Amniotic stem cell (primary cell): Measurements from ENCODE around the gene MTTP.

ENCODE experiments used
- DNase-seq: peaks from one replicate; lab custom pipeline; 2025; lab: John Stamatoyannopoulos, UW

MTTP gene

DNA sequence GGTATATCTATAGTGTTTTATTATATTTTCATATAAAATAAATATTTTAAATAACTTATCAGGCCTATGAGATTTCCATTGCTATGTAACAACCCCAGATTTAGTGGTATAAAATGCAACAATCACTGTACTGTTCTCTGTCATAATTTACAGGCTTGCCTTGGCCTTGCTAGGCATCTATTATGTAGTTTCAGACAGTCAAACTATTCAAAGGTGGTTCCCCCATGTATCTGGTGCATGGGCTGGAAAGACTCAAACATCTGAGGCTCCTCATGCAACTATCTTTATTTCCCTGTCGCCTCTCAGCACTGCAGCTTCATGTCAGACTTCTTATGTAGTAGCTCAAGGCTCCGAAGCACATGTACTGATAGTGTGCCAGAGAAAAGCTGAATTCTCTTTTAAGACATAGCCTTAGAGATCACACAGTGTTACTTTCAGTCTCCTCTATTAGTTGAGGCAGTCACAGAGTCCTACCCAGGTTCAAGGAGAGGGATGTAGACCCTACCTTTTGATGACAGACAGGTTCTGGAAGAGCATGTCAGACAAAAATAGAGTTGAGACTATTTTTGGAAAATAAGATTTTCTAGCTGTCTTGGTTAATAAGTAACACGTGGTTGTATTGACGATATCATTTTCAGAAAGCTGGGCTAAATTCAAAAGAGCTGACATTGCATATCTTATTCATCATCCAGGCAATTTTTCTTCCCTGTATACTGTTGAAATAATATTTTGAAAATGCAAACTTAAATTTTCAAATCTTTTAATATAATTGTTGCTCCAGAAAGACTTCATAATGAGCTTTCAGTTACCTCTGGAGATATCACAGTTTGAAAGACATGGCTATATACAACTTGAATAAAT is 19.4 kb downstream of the MTTP start:
- no peak for DNase-seq

DNA sequence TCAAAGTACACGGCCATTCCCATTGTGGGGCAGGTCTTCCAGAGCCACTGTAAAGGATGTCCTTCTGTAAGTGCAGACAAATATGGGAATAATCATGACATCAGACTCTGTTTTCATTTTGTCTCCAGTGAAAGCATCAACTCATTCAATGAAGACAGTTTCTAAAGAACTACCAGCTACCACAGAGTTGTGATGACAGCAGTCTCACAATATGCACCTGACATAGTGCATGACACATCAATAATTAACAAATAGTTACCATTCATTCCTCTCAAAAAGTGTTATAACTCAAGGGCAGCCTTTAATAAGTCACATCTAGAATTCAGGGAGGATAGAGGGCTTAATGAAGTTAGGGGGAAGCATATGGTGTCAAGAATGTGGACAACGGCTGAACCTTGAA is 20.2 kb downstream of the MTTP start:
- no peak for DNase-seq

DNA sequence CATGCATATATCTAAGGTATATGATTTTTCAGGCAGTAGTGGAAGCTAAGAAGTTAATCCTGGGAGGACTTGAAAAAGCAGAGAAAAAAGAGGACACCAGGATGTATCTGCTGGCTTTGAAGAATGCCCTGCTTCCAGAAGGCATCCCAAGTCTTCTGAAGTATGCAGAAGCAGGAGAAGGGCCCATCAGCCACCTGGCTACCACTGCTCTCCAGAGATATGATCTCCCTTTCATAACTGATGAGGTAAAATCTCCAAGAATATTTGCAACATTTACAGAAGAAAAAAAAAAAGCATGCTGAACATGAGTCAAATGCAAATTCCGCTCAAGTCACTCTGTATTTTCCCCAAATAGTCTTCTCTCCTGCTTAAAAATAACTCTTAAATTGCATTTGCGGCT is 32.1 kb downstream of the MTTP start:
- DNase-seq = no peak

DNA sequence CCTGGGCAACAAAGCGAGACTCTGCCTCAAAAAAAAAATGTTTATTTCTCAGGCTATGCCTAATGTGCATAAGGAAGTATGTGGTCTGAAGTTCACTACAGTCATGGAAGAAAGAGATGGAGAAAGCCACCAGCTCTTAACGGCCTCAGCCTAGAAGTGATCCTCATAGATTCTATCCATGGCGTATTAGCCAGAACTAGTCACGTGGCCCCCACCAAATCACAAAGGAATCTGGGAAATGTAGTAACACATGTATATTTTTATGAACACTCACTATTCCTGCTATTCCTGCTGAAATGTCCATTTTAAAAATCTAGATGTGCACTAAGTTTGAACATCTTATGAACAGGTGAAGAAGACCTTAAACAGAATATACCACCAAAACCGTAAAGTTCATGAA is 33.8 kb downstream of the MTTP start:
- no peak for DNase-seq

DNA sequence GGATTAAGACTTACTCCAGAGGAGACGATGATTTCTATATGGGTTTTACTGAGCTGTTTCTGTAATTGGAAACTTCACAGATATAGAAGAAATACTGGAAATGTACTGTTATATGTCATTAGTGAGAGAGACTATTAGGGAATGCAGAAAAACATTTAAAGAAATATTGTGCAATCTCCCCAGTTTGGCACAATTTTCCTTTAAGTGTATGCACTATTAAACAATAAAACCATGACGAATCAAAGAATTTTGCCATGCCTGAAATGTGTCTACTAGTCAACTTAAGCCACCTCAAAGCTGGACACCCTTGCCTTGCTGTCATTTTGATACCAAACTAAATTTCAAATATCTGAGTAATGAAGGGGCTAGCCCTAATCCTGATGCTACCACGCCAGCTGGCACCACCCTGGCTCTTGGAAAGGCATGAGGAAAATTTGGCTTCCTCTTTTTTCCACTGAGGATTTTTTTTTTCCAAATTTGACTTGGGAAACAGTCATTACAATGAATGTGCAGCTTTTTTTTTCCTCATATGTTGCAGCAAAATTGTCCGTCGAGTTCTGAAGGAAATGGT is 36.1 kb downstream of the MTTP start:
- DNase-seq = no peak

DNA sequence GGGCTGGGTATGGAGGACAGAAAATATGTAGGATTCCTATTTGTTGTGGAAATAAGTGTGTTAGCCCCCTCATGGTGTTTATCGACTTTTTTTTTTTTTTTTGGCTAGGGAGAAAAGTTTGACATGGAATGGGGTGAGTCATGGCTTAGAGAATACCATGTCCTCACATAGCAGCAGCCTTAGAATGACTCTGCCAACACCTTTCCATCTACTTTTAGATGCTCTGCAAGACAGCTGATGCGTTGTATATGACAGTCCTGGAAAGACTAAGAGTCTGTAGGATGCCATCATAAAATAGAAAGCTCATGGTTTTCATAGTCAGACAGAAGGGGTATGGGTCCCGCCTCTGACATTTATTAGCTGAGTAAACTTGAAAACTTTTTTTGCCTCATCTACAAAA is 37.7 kb downstream of the MTTP start:
- no peak for DNase-seq

DNA sequence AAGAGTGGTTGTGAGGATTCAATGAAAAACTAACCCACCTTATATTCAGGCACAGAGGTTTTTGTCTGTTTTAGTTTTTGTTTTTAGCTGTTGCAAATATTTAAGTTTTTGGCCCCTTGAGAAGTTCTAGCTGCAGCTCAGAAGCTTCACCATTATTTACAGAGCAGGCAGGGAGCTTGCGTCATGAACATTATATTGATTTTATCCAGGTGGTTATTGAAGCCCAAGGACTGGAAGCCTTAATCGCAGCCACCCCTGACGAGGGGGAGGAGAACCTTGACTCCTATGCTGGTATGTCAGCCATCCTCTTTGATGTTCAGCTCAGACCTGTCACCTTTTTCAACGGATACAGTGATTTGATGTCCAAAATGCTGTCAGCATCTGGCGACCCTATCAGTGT is 38.1 kb downstream of the MTTP start:
- no peak for DNase-seq

DNA sequence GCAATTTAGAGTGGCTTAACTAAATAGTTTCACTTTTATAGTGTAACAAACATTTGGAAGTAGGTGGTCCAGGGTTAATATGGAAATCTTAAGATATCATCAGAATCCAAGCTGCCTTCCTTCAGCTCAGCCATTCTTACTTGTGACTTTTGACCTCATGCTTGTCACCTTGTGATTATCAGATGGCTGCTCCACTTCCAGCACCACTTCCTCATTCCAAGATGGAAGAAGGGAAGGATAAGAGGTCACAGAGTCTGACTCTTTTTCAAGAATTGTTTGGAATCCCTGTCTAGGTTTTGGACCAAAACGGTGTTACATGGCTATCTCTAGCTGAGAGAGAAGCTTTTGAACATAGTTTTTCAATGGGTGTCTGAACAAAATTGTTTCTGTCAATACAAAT is 39.9 kb downstream of the MTTP start:
- DNase-seq = no peak

DNA sequence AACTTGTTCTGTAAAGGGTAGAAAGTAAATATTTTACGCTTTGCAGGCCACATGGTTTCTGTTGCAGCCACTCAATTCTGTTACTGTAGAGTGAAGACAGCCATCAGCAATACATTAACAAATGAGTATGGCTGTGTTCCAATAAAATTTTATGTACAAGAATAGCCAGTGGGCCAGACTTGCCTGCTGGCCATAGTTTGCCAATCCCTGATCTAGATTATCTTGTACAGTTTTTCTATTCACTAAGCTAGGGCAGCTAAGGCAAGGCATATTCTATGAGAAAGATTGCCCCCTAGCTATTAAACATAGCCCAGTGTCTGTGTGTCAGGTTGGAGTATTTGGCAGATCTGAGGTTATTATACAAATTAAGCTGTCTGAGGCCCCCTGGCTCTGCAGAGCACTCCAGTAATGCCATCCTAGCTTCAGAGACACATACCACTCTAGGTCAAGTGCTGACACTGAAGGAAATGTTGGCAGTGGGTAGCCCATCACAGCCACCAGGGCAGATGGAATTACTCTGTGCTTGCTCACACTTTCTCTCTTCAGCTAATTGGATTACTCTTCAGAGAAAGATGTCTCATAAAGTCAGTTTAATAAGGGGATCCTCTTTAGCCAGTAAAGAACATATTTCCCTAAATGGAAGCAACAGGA is 40.7 kb downstream of the MTTP start:
- DNase-seq = no peak

DNA sequence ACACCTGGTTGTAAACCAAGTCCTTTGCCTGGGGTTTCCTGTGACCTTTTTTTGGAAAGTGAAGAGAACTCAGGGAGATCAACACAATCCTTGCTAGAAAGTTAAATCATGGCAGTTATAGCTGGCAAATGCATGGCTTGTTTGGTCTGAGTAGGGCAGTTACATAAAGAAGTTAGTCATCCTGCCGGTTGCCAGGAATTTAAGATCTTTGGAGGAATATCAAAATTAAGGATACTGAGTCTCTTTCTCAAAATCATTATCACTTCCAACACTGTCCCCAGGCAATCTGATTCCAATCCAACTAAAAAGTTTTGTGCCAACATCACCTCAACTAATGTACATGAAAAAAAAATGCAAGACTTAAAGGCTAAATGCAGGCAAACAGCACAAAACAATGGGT is 42.8 kb downstream of the MTTP start:
- DNase-seq = no peak

DNA sequence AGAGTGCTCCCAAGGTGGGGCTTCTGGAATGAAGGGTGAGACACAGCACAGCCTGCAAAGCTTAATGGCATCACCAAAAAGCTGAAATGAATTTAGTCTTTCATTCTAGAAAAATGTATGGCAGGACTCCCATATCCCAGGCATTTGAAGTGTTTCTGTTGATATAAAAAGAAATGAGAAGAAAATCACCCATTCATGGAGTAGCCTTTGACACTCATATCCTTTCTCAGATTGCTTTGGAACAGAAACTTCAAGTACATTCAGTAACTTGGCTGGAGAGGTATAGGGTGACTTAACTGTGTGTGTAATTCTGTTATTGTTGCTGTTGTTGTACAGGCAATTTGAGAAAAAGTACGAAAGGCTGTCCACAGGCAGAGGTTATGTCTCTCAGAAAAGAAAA is 47.7 kb downstream of the MTTP start:
- DNase-seq = no peak

DNA sequence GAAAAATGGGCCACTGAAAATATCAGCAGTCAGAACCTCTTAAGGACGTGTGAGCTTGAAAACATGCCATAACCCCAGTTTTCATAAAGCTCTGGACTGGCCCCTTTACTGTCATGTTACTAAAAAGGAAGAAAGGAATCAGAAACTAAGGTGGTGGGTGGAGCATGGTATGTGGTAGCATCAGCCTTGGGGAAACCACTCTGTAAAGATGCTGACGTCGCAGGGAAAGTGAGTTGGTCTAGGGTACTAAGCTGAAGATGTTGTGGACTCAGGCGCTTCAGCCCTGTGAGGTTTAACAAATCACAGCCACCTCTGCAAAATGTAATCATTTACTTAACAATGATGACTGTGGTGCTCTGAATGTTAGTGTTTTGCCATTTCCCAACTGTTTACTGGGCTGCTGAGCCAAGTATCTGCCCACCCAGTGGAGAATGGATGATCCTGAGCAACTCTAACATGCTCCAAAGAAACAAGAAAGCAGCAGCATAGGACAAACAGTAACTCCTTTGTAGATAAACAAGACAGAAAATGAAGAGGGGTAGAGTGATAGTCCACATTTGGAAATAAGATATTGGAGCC is 49.6 kb downstream of the MTTP start:
- DNase-seq = no peak

DNA sequence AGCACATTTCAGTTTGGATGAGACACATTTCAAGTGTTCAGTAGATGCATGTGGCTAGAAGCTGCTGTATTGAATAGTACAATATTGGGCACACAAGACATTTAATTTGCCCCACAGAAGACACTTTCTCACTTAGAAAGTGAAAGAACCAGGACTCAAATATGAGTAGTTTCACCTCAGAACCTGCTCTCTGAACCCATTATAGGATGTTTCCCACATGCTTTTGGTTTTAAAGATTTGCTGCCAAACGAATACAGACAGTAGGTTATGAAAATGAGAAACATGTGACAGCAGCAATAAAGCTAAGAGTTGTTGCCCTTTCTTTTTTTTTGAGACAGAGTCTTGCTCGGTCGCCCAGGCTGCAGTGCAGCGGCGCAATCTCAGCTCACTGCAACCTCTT is 50.7 kb downstream of the MTTP start:
- DNase-seq = no peak

DNA sequence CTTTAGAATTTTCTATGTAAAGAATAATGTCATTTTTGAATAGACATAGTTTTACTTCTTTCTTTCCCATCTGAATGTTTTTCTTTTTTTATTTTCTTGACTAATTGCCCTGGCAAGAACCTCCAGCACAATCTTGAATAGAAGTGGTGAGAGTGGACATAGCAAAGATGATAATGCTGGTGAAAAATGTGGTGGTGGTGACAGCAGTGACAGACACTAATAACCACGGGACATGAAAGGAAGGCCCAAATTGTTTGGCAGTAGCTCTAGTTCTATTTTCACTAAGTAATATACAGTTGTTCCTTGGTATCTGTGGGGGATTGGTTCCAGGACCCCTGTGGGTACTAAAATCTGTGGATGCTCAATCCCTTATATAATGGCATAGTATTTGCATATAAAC is 53.4 kb downstream of the MTTP start:
- no peak for DNase-seq

DNA sequence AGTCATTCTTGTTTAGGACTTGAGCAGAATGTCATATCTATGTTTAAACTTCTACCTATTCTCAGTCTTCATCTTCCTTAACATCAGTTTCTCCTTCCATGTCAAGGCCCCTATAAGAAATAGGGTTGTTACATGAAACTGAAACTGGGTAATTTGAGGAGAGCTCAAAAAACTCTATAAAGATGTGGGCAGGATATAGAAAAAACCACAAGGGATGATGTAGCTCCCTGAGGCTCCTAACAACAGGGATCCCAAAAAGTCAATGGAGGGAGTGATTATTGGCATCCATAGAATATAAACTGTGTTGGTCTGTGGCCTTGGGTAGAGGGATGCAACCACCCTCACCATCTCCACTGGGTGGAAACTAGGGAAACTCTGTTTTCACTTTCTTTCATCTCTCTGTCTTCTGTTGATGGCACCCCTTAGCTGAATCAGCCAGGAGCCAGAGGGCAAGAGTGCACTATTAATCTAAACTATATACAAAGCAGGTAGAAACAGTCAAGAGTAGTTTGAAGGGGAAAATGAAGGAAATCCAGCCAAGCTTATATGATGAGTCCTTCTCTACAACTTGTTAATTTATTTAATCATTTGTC is 55.4 kb downstream of the MTTP start:
- no peak for DNase-seq

DNA sequence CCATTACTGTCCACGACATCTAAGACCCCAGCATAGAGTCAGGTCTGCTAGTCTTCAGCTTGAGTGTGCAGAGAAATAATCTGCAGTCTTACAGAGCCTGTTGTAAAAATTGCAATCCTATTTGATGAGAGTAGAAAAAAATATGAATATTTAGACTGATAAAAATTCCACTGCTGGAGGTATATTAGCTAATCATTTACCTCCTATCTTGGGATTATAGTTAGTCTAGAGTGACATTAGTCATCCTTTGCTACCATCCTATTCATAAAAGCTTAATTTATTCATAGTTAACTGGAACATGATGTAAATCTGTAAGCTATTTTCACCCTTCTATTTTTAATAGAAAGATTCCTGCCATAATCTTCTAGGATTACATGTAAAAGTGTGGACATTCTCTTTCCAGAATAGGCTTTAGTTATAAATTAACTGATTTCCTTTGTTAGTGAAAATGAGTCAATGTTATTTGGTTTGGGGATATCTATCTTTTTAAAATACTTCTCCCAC is 56.3 kb downstream of the MTTP start:
- no peak for DNase-seq

DNA sequence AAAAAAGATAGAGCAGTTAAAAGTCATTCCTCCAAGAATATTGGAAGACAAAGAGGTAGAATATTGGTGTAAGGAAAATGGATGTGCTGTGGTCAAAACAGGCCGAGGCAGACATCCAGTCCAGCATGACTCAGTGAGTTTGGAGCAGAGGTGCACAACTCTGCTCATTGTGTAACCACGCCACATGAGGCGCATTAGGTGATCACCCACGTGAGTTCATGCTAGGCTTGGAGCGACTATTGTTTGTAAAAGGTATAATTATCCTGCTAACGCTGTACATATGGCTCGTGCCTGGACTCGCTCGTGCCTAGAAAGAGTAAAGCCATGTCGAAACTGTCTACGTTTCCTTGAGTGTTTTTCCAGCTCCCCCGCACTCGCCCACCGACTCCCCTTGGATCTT is 59.1 kb downstream of the MTTP start:
- DNase-seq = no peak

DNA sequence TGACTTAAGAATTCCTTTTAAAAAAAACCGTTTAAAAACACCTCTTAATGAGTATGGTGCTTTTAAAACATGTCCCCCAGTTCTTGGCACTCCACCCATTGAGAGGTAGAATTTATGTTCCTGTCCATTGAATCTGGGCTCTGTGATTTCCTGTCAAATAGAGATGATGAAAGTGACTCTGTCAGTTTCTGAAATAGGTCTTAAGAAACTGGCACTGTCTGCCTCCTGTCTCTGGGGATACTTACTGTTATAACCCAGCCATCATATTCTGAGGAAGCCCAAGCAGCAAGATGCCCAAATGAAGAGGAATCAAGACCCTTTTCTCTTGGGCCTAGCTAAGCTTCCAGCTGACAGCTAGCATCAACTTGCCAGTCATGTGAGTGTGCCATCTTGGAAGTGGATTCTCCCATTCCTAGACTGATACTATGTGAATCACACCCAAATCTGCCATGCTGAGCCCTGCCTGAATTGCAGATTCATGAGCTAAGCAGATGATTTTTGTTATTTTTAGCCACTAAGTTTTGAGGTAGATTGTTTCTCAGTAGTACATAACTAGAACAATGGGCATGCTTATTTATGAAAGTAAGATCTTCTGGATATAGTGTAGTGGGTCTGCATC is 60.2 kb downstream of the MTTP start:
- no peak for DNase-seq

DNA sequence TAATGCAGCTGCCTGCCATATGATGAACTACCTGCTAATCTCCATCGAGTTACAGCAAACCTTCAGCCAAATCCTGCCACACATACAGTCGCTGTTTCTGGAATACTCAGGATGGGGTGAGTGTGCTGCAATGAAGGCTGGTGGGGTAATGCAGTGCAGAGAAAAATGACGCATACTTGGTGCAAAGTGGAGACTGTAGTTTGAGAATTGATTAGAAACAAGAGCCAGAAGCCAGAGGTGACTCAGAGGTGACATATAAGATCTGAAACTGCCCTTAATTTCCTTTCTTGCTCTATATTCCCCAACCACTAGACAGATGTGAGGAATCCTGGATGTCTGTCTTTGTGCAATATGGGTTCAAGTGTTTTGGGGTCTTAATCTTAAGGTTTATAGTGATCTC is 61.0 kb downstream of the MTTP start:
- no peak for DNase-seq

DNA sequence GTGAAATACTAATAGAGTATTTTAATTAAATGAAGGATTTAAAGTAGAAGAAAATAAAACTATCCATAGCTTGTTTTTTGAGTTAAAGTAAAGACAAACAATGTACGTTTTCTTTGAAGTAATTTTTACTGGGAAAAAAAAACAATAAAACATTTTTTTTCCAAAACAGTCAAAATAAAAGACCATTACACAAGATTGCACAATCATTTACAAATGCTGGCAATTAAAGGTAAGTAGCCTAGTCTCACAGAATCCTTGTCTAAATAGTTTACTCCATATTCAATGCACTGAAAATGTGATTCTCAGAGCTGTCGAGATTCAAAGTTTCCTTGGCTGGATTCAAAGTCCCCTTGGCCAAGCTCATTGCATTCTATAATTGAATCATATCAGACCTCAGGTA is 61.8 kb downstream of the MTTP start:
- no peak for DNase-seq

DNA sequence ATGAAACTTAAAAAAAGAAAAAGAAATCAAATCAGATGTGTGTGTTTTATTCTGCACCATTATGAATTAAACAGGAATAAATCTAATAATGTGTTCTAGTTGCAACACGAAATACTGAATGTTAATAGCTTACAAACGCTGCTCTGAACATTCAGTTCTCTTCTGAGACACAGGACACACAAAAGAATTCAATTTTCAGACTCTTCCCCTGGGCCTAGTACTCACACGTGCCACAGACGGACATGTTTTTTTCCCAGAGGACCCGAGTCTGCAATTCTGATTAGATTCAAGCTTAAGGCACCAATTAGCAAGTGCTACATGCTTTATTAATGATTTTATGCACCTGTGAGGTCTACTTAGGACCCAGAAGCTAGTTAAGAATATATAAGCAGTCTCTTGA is 62.5 kb downstream of the MTTP start:
- DNase-seq = no peak

DNA sequence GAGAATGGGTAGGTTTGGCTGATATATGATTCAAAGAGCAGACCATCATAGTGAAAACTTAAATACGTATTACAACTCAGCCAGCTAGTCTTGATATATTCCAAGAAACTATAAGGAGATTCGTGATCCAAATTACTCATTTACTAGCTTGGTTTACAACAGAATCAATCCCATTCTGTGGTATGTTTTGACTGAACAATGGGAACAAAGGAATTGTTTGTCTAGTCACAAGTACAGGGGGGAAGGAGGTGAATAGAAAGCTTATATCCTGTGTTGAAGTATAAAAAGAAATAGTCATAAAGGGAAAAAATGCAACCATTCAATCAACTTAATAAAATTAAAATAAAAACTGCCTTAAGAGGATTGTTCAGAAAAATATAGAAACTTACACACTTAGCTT is 66.1 kb downstream of the MTTP start:
- no peak for DNase-seq
